CD14-positive monocyte (primary cell): ENCODE measurements around the gene SNAPC3. TPM values are rescaled to one million over a fixed set of nuclear protein-coding genes. Genes with fewer than 3 reads are reported as not detected.
A peak's percentile ranks its signal among the peaks of the same experiment; 100 is the strongest.

ENCODE experiments used
- DNase-seq, 3 donors: peaks; one replicate each; pipeline ENCODE4 v3.0.0-alpha.2; 2011 to 2022
- H2AFZ ChIP-seq: 2 replicates; pipeline ENCODE4 v1.6.0; 2012; ENCODE audit warnings: mild to moderate bottlenecking, low read depth, low read length, inconsistent platforms; ENCODE audit not compliant: insufficient read depth, poor library complexity, severe bottlenecking
- H3K27ac ChIP-seq, 2 donors: 1 replicate in 1 of 2; 2 replicates in 1 of 2; pipeline ENCODE4 v1.5.1; 2012 to 2013; ENCODE audit warnings: low read length in 2 of 2, control low read depth in 1 of 2, inconsistent platforms in 1 of 2, low read depth in 1 of 2, mild to moderate bottlenecking in 1 of 2
- H3K27me3 ChIP-seq, 2 donors: one replicate each; pipeline versions ENCODE4 v1.6.0 to v1.6.1; 2011 to 2013; ENCODE audit warnings: low read length in 2 of 2; ENCODE audit not compliant: control insufficient read depth in 2 of 2, insufficient read depth in 2 of 2
- H3K36me3 ChIP-seq, 2 donors: replicated peaks in 1 of 2; 1 replicate in 1 of 2; 2 replicates in 1 of 2; pipeline versions ENCODE4 v1.5.1 to v1.6.1; 2012 to 2013; ENCODE audit warnings: low read length in 2 of 2, control low read depth in 1 of 2, inconsistent platforms in 1 of 2, mild to moderate bottlenecking in 1 of 2; ENCODE audit not compliant: insufficient read depth in 2 of 2, control insufficient read depth in 1 of 2
- H3K4me1 ChIP-seq, 2 donors: 1 replicate in 1 of 2; 2 replicates in 1 of 2; pipeline versions ENCODE4 v1.5.1 to v1.6.1; 2012 to 2013; ENCODE audit warnings: low read length in 2 of 2, control low read depth in 1 of 2, inconsistent platforms in 1 of 2, mild to moderate bottlenecking in 1 of 2, moderate library complexity in 1 of 2; ENCODE audit not compliant: insufficient read depth in 2 of 2, control insufficient read depth in 1 of 2
- H3K4me2 ChIP-seq: replicated peaks from 2 replicates; pipeline ENCODE3; 2012; ENCODE audit warnings: low read length, moderate library complexity, mild to moderate bottlenecking; ENCODE audit not compliant: poor library complexity, severe bottlenecking; ENCODE audit errors: extremely low read depth
- H3K4me3 ChIP-seq, 3 experiments: fragments of 200-600 bp in 1 of 3; sonication (generic) in 1 of 3; replicated peaks in 1 of 3; 1 replicate in 2 of 3; 2 replicates in 1 of 3; pipeline ENCODE4 v1.5.1; 2011 to 2013; ENCODE audit warnings: low read length in 3 of 3, mild to moderate bottlenecking in 3 of 3, control low read depth in 2 of 3, low read depth in 2 of 3, inconsistent platforms in 1 of 3, moderate library complexity in 1 of 3
- H3K79me2 ChIP-seq: 2 replicates; pipeline ENCODE4 v1.6.0; 2012; ENCODE audit warnings: mild to moderate bottlenecking, control low read depth, inconsistent platforms, low read length, moderate library complexity; ENCODE audit not compliant: insufficient read depth
- H3K9ac ChIP-seq: 2 replicates; pipeline ENCODE4 v1.6.0; 2017; ENCODE audit warnings: low read length, mild to moderate bottlenecking; ENCODE audit not compliant: insufficient read depth, poor library complexity, severe bottlenecking
- H3K9me3 ChIP-seq, 2 donors: replicated peaks in 1 of 2; 1 replicate in 1 of 2; 2 replicates in 1 of 2; pipeline versions ENCODE4 v1.5.1 to v1.6.1; 2012 to 2013; ENCODE audit warnings: low read length in 2 of 2, control low read depth in 1 of 2; ENCODE audit not compliant: control insufficient read depth in 1 of 2, insufficient read depth in 1 of 2
- H4K20me1 ChIP-seq: 2 replicates; pipeline ENCODE4 v1.6.0; 2012; ENCODE audit warnings: mild to moderate bottlenecking, low read length, control low read depth, moderate library complexity; ENCODE audit not compliant: insufficient read depth
- H3K27ac Mint-ChIP-seq, 7 donors: one replicate each; pipeline ENCODE4 v1.8.0; 2020; ENCODE audit warnings: mild to moderate bottlenecking in 7 of 7, mixed read lengths in 7 of 7, moderate library complexity in 6 of 7, inconsistent platforms in 2 of 7
- H3K27me3 Mint-ChIP-seq, 3 donors: one replicate each; pipeline ENCODE4 v1.8.0; 2021 to 2022; ENCODE audit warnings: low read depth in 3 of 3, mild to moderate bottlenecking in 3 of 3, mixed read lengths in 3 of 3, moderate library complexity in 3 of 3, inconsistent platforms in 1 of 3
- H3K36me3 Mint-ChIP-seq, 2 donors: one replicate each; pipeline ENCODE4 v1.8.0; 2020; ENCODE audit warnings: mixed read lengths in 2 of 2, inconsistent platforms in 1 of 2, mild to moderate bottlenecking in 1 of 2
- H3K4me1 Mint-ChIP-seq: one replicate; pipeline ENCODE4 v1.8.0; 2020; ENCODE audit warnings: mild to moderate bottlenecking, mixed read lengths
- H3K4me3 Mint-ChIP-seq, 2 donors: one replicate each; pipeline ENCODE4 v1.8.0; 2020; ENCODE audit warnings: mild to moderate bottlenecking in 2 of 2, mixed read lengths in 2 of 2, moderate library complexity in 1 of 2
- H3K9me3 Mint-ChIP-seq, 7 donors: one replicate each; pipeline ENCODE4 v1.8.0; 2020 to 2022; ENCODE audit warnings: mixed read lengths in 7 of 7, mild to moderate bottlenecking in 6 of 7, moderate library complexity in 6 of 7, inconsistent platforms in 2 of 7
- WGBS: methylation state at CpG from one replicate; pipeline ENCODE4 v1.1.5; 2013; ENCODE audit warnings: missing lambda C conversion rate; ENCODE audit not compliant: insufficient coverage; 5-methylcytosine and 5-hydroxymethylcytosine counted together
- intact Hi-C, 2 donors: fragments of 100-400 bp; cut with micrococcal nuclease; formaldehyde crosslinking; loops; one replicate each; pipeline versions ENCODE4 v1.15.0 to v1.15.1; 2023
- polyA plus RNA-seq, 3 donors: library from polyadenylated mRNA; depleted of rRNA in 1 of 3; unstranded in 2 of 3; stranded (reverse) in 1 of 3; fragments of 300-500 nt in 2 of 3; fragments of >200 nt in 1 of 3; fragmentation: Illumina TruSeq in 2 of 3; gene quantifications; 1 replicate in 2 of 3; 2 replicates in 1 of 3; pipeline ENCODE4 v1.2.3, GENCODE V29; 2012 to 2021
- TF ChIP-seq, protein P1 (sequence below): fragments of 200-600 bp; IDR thresholded peaks from one replicate; pipeline ENCODE4 v1.8.0; 2022; ENCODE audit warnings: antibody characterized with exemption, mild to moderate bottlenecking

SNAPC3 gene
- polyA plus RNA-seq, 3 donors: 10.9 to 15.8 (median 14.3) TPM

DNA sequence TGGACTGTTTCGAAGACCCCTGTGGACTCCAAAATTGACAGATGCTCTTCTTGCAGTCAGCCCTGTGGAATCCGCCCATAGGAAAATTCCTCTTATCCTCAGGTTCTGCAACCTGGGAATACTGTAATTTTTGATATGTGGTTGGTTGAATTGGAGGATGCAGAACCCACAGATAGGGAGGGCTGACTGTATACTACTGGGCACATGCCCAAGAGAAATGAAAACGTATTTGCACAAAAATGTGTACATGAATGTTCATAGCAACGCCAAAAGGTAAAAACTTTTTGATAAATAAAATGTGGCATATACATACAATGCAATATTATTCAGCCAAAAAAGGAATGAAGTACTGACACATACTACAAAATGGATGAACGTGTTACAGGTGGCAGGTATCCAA is 1.9 kb upstream of the SNAPC3 start:
- no CpG with 5 or more reads among the region's 5 CpGs for WGBS
- TF ChIP-seq, protein P1, sequence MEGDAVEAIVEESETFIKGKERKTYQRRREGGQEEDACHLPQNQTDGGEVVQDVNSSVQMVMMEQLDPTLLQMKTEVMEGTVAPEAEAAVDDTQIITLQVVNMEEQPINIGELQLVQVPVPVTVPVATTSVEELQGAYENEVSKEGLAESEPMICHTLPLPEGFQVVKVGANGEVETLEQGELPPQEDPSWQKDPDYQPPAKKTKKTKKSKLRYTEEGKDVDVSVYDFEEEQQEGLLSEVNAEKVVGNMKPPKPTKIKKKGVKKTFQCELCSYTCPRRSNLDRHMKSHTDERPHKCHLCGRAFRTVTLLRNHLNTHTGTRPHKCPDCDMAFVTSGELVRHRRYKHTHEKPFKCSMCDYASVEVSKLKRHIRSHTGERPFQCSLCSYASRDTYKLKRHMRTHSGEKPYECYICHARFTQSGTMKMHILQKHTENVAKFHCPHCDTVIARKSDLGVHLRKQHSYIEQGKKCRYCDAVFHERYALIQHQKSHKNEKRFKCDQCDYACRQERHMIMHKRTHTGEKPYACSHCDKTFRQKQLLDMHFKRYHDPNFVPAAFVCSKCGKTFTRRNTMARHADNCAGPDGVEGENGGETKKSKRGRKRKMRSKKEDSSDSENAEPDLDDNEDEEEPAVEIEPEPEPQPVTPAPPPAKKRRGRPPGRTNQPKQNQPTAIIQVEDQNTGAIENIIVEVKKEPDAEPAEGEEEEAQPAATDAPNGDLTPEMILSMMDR: no peak
- Histone ChIP-seq H3K4me2 (no peak overlapping the region), H3K9ac (no peak overlapping the region), H3K27me3 (no peaks in the 10 kb centered on the region), H3K4me1 (peaks cover 27 to 32% of the 10 kb centered on the region in 2 donors), H3K36me3 (peaks cover 9 to 14% of the 10 kb centered on the region in 2 donors), H3K79me2 (peaks cover 32% of the 10 kb centered on the region), H2AFZ (no peak overlapping the region), H3K4me3 (no peak overlapping the region), H3K9me3 (no peaks in the 10 kb centered on the region), H4K20me1 (peaks cover 11% of the 10 kb centered on the region), H3K27ac (no peak overlapping the region)
- peaks cover 11 to 16% of the 10 kb centered on the region in 2 donors for H3K36me3 Mint-ChIP-seq
- intact Hi-C loops: loop anchor here (5.0 to 10.0 kb wide), 2 partner anchors 92 to 94 kb away; partner anchors contain the start of gene PSIP1 (in 2 of the 2)
- no peak for DNase-seq
- peaks cover 0 to 5% (median 1%) of the 10 kb centered on the region in 3 donors for H3K27me3 Mint-ChIP-seq
- H3K9me3 Mint-ChIP-seq: no peaks in the 10 kb centered on the region
- no peak overlapping the region for H3K4me3 Mint-ChIP-seq
- no peak overlapping the region for H3K27ac Mint-ChIP-seq
- peaks cover 28% of the 10 kb centered on the region for H3K4me1 Mint-ChIP-seq

DNA sequence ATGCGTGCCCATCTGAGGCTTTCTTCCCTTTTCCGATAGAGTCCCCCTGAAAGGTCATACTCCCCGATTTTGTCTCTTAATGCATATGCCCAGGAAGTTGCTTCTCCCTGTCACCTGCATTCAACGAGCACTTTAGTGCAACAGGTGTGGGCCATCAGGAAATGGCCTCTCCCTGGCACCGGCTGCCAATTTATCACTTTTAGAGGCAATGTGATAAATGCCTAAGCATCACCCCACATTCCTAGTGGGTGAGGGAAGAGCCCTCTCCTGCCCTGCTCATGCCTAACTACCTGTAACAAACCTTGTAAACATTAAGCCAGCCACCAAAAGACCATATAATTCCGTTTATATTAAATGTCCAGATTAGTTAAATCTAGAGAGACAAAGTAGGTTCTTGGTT is 1.1 kb upstream of the SNAPC3 start:
- peaks cover 39% of the 10 kb centered on the region for H3K79me2 ChIP-seq
- DNase-seq: no peak
- intact Hi-C loops: loop anchor here (5.0 to 10.0 kb wide), 2 partner anchors 91 to 93 kb away; partner anchors contain the start of gene PSIP1 (in 2 of the 2)
- H3K27me3 Mint-ChIP-seq: peaks cover 0 to 5% (median 1%) of the 10 kb centered on the region in 3 donors
- H3K4me3 Mint-ChIP-seq: no peak overlapping the region
- H3K4me1 Mint-ChIP-seq: peaks cover 35% of the 10 kb centered on the region
- peak overlapping the region; percentile 95 for H3K4me2 ChIP-seq
- H2AFZ ChIP-seq: no peak overlapping the region
- H4K20me1 ChIP-seq: peaks cover 17% of the 10 kb centered on the region
- TF ChIP-seq, protein P1: no peak
- no peak overlapping the region for H3K9ac ChIP-seq
- no peaks in the 10 kb centered on the region for H3K27me3 ChIP-seq
- H3K36me3 ChIP-seq: peaks cover 13 to 21% of the 10 kb centered on the region in 2 donors
- peaks cover 33 to 40% of the 10 kb centered on the region in 2 donors for H3K4me1 ChIP-seq
- 93% methylated on average over 3 of the region's 6 CpGs for WGBS
- peaks cover 16 to 20% of the 10 kb centered on the region in 2 donors for H3K36me3 Mint-ChIP-seq
- H3K4me3 ChIP-seq: peak overlapping the region in 1 of 3 experiments; percentile 99
- H3K27ac ChIP-seq: no peak overlapping the region
- H3K9me3 Mint-ChIP-seq: no peaks in the 10 kb centered on the region
- H3K9me3 ChIP-seq: no peaks in the 10 kb centered on the region
- H3K27ac Mint-ChIP-seq: peak overlapping the region in 2 of 7 donors; percentile 85 to 95
